IMR-90 (cell line): Measurements from ENCODE around the gene LTO1. TPM values are rescaled to one million over a fixed set of nuclear protein-coding genes. Genes with fewer than 3 reads are reported as not detected.

Source experiments
- ATAC-seq: fragments of 200-7000 bp; cut with Tn5 transposase; 2 replicates; pipeline ENCODE4 v1.9.1; 2020; ENCODE audit warnings: low read depth, mild to moderate bottlenecking, moderate library complexity
- BruUV-seq: library from RNA; stranded (reverse); fragments of 400-500 nt; replicated peaks from 2 replicates; lab custom pipeline; 2021; lab: Mats Ljungman, UMichigan
- CTCF ChIA-PET: fragments of 300-600 bp; formaldehyde crosslinking; extraction: SDS; loops from one replicate; lab custom pipeline; 2021; ENCODE audit warnings: antibody characterized with exemption; lab: Yijun Ruan, JAX
- POLR2A ChIA-PET: fragments of 300-600 bp; sonication (Branson Sonifier 250); formaldehyde crosslinking; loops from one replicate; lab custom pipeline; 2022; ENCODE audit warnings: antibody characterized with exemption; ENCODE audit not compliant: unreplicated experiment; lab: Charles Lee
- DNase-seq: peaks from one replicate; pipeline ENCODE4 v3.0.0; 2013
- H2AFZ ChIP-seq: replicated peaks from 2 replicates; pipeline ENCODE3; 2013; ENCODE audit warnings: low read length, mild to moderate bottlenecking; ENCODE audit not compliant: poor library complexity
- H2AK5ac ChIP-seq: 2 replicates; pipeline ENCODE4 v1.6.1; 2013; ENCODE audit warnings: low read depth, low read length, inconsistent platforms
- H2AK9ac ChIP-seq: replicated peaks from 2 replicates; pipeline ENCODE3; 2013; ENCODE audit warnings: mild to moderate bottlenecking, low read depth, low read length, moderate library complexity; ENCODE audit not compliant: poor library complexity
- H2BK120ac ChIP-seq: 2 replicates; pipeline ENCODE4 v1.6.1; 2013; ENCODE audit warnings: low read depth, low read length, inconsistent platforms
- H2BK15ac ChIP-seq: 3 replicates; pipeline ENCODE4 v1.6.1; 2013; ENCODE audit warnings: low read depth, low read length, inconsistent platforms
- H2BK20ac ChIP-seq: 2 replicates; pipeline ENCODE4 v1.6.1; 2013; ENCODE audit warnings: low read depth, mild to moderate bottlenecking, inconsistent platforms, low read length, moderate library complexity
- H2BK5ac ChIP-seq: 2 replicates; pipeline ENCODE4 v1.6.1; 2013; ENCODE audit warnings: mild to moderate bottlenecking, low read depth, low read length, inconsistent platforms; ENCODE audit not compliant: poor library complexity, severe bottlenecking
- H3K14ac ChIP-seq: replicated peaks from 2 replicates; pipeline ENCODE4 v1.6.1; 2013; ENCODE audit warnings: low read depth, low read length, inconsistent platforms
- H3K18ac ChIP-seq: 2 replicates; pipeline ENCODE4 v1.6.1; 2013; ENCODE audit warnings: low read depth, low read length, control low read depth
- H3K23ac ChIP-seq: 2 replicates; pipeline ENCODE4 v1.6.1; 2013; ENCODE audit warnings: low read depth, low read length, inconsistent platforms
- H3K27ac ChIP-seq: 2 replicates; pipeline ENCODE4 v1.5.1; 2013; ENCODE audit warnings: mild to moderate bottlenecking, control low read depth, low read length; ENCODE audit not compliant: insufficient read depth
- H3K27me3 ChIP-seq: 2 replicates; pipeline ENCODE4 v1.6.1; 2013; ENCODE audit warnings: low read length; ENCODE audit not compliant: control insufficient read depth, insufficient read depth
- H3K36me3 ChIP-seq: 2 replicates; pipeline ENCODE4 v1.6.1; 2013; ENCODE audit warnings: low read length, mixed read lengths; ENCODE audit not compliant: control insufficient read depth, insufficient read depth
- H3K4ac ChIP-seq: 2 replicates; pipeline ENCODE4 v1.6.1; 2013; ENCODE audit warnings: low read depth, low read length, inconsistent platforms
- H3K4me1 ChIP-seq: 2 replicates; pipeline ENCODE4 v1.6.1; 2013; ENCODE audit warnings: low read length, mixed read lengths; ENCODE audit not compliant: control insufficient read depth, insufficient read depth
- H3K4me2 ChIP-seq: 2 replicates; pipeline ENCODE4 v1.6.1; 2013; ENCODE audit warnings: low read depth, mild to moderate bottlenecking, control low read depth, low read length, moderate library complexity
- H3K4me3 ChIP-seq: 2 replicates; pipeline ENCODE4 v1.5.1; 2013; ENCODE audit warnings: low read depth, mild to moderate bottlenecking, control low read depth, low read length, moderate library complexity; ENCODE audit not compliant: insufficient read depth
- H3K56ac ChIP-seq: 2 replicates; pipeline ENCODE4 v1.6.1; 2013; ENCODE audit warnings: low read length, inconsistent platforms; ENCODE audit not compliant: insufficient read depth; ENCODE audit errors: extremely low read depth
- H3K79me1 ChIP-seq, 2 experiments: 2 replicates each; pipeline ENCODE4 v1.6.1; 2013; ENCODE audit warnings: low read length in 2 of 2, inconsistent platforms in 1 of 2, low read depth in 1 of 2
- H3K9ac ChIP-seq: 2 replicates; pipeline ENCODE4 v1.6.1; 2013; ENCODE audit warnings: low read depth, low read length, control low read depth
- H3K9me1 ChIP-seq: 2 replicates; pipeline ENCODE4 v1.6.1; 2013; ENCODE audit warnings: low read length, inconsistent platforms; ENCODE audit not compliant: insufficient read depth
- H3K9me3 ChIP-seq: 2 replicates; pipeline ENCODE4 v1.6.1; 2013; ENCODE audit warnings: low read length; ENCODE audit not compliant: control insufficient read depth, insufficient read depth
- H4K20me1 ChIP-seq: 2 replicates; pipeline ENCODE4 v1.6.1; 2013; ENCODE audit warnings: low read length, inconsistent platforms; ENCODE audit not compliant: insufficient read depth
- H4K5ac ChIP-seq: 2 replicates; pipeline ENCODE4 v1.6.1; 2013; ENCODE audit warnings: mild to moderate bottlenecking, low read depth, low read length, control low read depth
- H4K8ac ChIP-seq, 2 experiments: 2 replicates each; pipeline ENCODE4 v1.6.1; 2013; ENCODE audit warnings: low read depth in 2 of 2, low read length in 2 of 2, control low read depth in 1 of 2, inconsistent platforms in 1 of 2
- H4K91ac ChIP-seq: 2 replicates; pipeline ENCODE4 v1.6.1; 2013; ENCODE audit warnings: low read depth, low read length, inconsistent platforms; ENCODE audit not compliant: insufficient read depth
- BHLHE40 ChIP-seq: fragments of 150-350 bp; IDR thresholded peaks from 2 replicates; pipeline ENCODE4 v1.6.1; 2016; ENCODE audit warnings: mild to moderate bottlenecking, low read depth, low read length
- CEBPB ChIP-seq: IDR thresholded peaks from 2 replicates; pipeline ENCODE4 v1.6.1; 2012; ENCODE audit warnings: low read depth, low read length, improper control_type of control experiment
- CHD1 ChIP-seq: IDR thresholded peaks from 2 replicates; pipeline ENCODE4 v1.6.1; 2012; ENCODE audit warnings: low read depth, low read length, improper control_type of control experiment
- ELK1 ChIP-seq: fragments of 150-350 bp; IDR thresholded peaks from 2 replicates; pipeline ENCODE4 v1.6.1; 2016; ENCODE audit warnings: low read depth, mild to moderate bottlenecking, low read length, moderate library complexity, borderline replicate concordance
- FOS ChIP-seq: fragments of 150-350 bp; IDR thresholded peaks from 2 replicates; pipeline ENCODE4 v1.6.1; 2016; ENCODE audit warnings: low read depth, low read length
- MAFK ChIP-seq: IDR thresholded peaks from 2 replicates; pipeline ENCODE4 v1.6.1; 2012; ENCODE audit warnings: low read depth, low read length, improper control_type of control experiment
- MAZ ChIP-seq: IDR thresholded peaks from 2 replicates; pipeline ENCODE4 v1.6.1; 2012; ENCODE audit warnings: low read depth, mild to moderate bottlenecking, low read length, improper control_type of control experiment, moderate library complexity, borderline replicate concordance
- MXI1 ChIP-seq: IDR thresholded peaks from 2 replicates; pipeline ENCODE4 v1.6.1; 2012; ENCODE audit warnings: low read depth, mild to moderate bottlenecking, low read length, moderate library complexity, borderline replicate concordance
- NFE2L2 ChIP-seq: fragments of 150-350 bp; IDR thresholded peaks from 2 replicates; pipeline ENCODE4 v1.6.1; 2016; ENCODE audit warnings: low read depth, mild to moderate bottlenecking, low read length
- POLR2A ChIP-seq: IDR thresholded peaks from 2 replicates; pipeline ENCODE4 v1.6.1; 2012; ENCODE audit warnings: mild to moderate bottlenecking, low read depth, low read length
- RAD21 ChIP-seq: IDR thresholded peaks from 2 replicates; pipeline ENCODE4 v1.6.1; 2012; ENCODE audit warnings: low read length, improper control_type of control experiment
- RCOR1 ChIP-seq: IDR thresholded peaks from 2 replicates; pipeline ENCODE4 v1.6.1; 2012; ENCODE audit warnings: mild to moderate bottlenecking, low read length, improper control_type of control experiment; ENCODE audit not compliant: insufficient replicate concordance
- USF2 ChIP-seq: fragments of 150-350 bp; IDR thresholded peaks from 2 replicates; pipeline ENCODE4 v1.6.1; 2017; ENCODE audit warnings: mild to moderate bottlenecking, antibody characterized with exemption, low read length, low read depth
- WGBS, 2 experiments: methylation state at CpG; one replicate each; pipeline versions ENCODE4 v1.1.5 to v1.1.7; 2013; ENCODE audit warnings: missing lambda C conversion rate in 2 of 2; ENCODE audit not compliant: insufficient read length in 1 of 2; ENCODE audit errors: extremely low coverage in 2 of 2; 5-methylcytosine and 5-hydroxymethylcytosine counted together
- dilution Hi-C: fragments of 300-500 bp; cut with HindIII; formaldehyde crosslinking; loops from one replicate; pipeline ENCODE4 v1.14.3; 2018; ENCODE audit warnings: low sequenced_read_pairs; ENCODE audit not compliant: unreplicated experiment
- in situ Hi-C: fragments of 300-500 bp; cut with MboI; formaldehyde crosslinking; loops from 3 replicates; pipeline ENCODE4 v1.14.3; 2019; ENCODE audit warnings: low sequenced_read_pairs, inconsistent platforms, mixed read lengths
- intact Hi-C: fragments of 100-400 bp; cut with micrococcal nuclease; formaldehyde crosslinking; loops from 2 replicates; pipeline ENCODE4 v1.10.0; 2022
- polyA plus RNA-seq, 3 experiments: library from polyadenylated mRNA; depleted of rRNA; stranded (reverse); fragments of >200 nt; gene quantifications; 2 replicates each; pipeline ENCODE4 v1.2.3, GENCODE V29; 2012; ENCODE audit warnings: low replicate concordance in 1 of 3
- total RNA-seq: library from RNA; depleted of rRNA; stranded (reverse); fragments of >200 nt; gene quantifications from 2 replicates; pipeline ENCODE4 v1.2.3, GENCODE V29; 2012
- TF ChIP-seq, protein P1 (sequence below): conservative IDR thresholded peaks from 2 replicates; pipeline ENCODE4 v1.5.1; 2012; ENCODE audit warnings: mild to moderate bottlenecking, low read depth, low read length, improper control_type of control experiment

LTO1 gene
- total and polyA plus RNA-seq, 2 of the 4 experiments (the other 2 are of a cell fraction), result 8.2 to 23.5 TPM

DNA sequence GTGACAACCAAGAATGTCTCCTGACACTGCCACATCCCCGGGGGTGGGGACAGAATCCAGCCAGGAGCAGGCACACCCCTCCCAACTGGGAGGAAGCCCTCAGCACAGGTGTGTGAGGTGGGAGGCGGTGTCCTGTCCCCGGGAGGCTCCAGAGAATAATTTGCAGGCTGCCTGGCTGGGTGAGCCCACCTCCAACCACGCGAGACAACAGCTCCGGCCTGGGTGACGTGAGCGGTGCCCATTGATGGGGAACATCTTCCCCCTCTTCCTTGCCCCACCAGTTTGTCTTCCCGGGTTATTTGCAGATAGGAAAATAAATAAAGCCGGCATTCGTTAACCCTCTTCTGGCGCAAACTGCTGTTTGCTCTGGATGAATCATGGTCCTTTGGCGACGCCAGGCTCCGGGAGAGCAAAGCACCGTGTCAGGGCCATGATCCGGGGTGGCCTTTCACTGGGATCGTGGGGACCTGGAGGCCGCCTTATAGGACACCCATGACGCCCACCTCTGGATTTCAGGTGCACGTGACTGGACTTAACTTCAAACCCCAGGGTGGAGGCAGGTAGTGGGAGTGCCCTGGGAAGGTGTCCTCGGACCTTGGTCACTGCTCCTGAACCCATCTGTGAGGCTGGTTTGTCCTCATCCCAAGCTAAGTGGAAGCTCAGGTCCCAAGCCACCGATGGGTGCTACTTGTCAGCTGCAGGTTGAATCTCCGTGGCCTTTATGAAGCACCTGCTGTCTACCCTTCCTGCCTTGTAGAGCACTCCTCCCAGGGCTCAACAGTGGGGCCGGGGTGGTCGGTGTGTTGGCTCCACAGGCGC, 20.3 kb downstream of the LTO1 start:
- in situ Hi-C loops (loop anchor here (25.0 kb wide), 2 partner anchors 718 to 1043 kb away; no protein-coding TSS in a partner anchor), dilution Hi-C loops (no loop called here), intact Hi-C loops (no loop called here)
- peaks cover 11% of the 10 kb centered on the region; the same call in 1 of the 2 replicates for H3K4me1 ChIP-seq
- peak overlapping the region; percentile 35 for H2AK9ac ChIP-seq
- 34% methylated on average over 6 of the region's 27 CpGs; no CpG with 5 or more reads in 1 of the 2 experiments for WGBS, 2 experiments
- BruUV-seq, result no TSS peak
- H3K56ac ChIP-seq, result no peak overlapping the region
- H2AFZ ChIP-seq, result peak overlapping the region; percentile 36
- H2BK15ac ChIP-seq, result no peak overlapping the region
- POLR2A ChIA-PET, result no interaction called here
- no peak overlapping the region for H4K5ac ChIP-seq
- H2AK5ac ChIP-seq, result no peak overlapping the region
- H3K79me1 ChIP-seq, result peaks cover 5 to 29% of the 10 kb centered on the region in 2 experiments; a peak in 3 of 4 replicates
- no peak overlapping the region for H2BK20ac ChIP-seq
- peaks cover 60% of the 10 kb centered on the region for H4K20me1 ChIP-seq
- H3K36me3 ChIP-seq, result peaks cover 39% of the 10 kb centered on the region
- H3K14ac ChIP-seq, result no peak overlapping the region
- CTCF ChIA-PET, result interaction anchor here (1.9 kb wide), 1 partner anchor 11 kb away, joined by 4 read pairs; no protein-coding TSS in a partner anchor
- DNase-seq (peak; percentile 52), ATAC-seq (peak; percentile 29)
- H3K23ac ChIP-seq, result no peak overlapping the region
- no peaks in the 10 kb centered on the region for H3K9me1 ChIP-seq
- H3K18ac ChIP-seq, result no peak overlapping the region
- no peaks in the 10 kb centered on the region for H3K9me3 ChIP-seq
- no peaks in the 10 kb centered on the region for H3K27me3 ChIP-seq
- no peak overlapping the region for H3K4me2 ChIP-seq
- no peak overlapping the region for H2BK120ac ChIP-seq
- H3K4ac ChIP-seq, result no peak overlapping the region
- no peak overlapping the region for H4K8ac ChIP-seq
- no peak overlapping the region for H2BK5ac ChIP-seq
- H4K91ac ChIP-seq, result no peak overlapping the region
- no peak overlapping the region for H3K27ac ChIP-seq
- no peak overlapping the region for H3K9ac ChIP-seq
- no peak overlapping the region for H3K4me3 ChIP-seq
- TF ChIP-seq FOS (no peak), CEBPB (no peak), MAZ (no peak; the same call in 1 of the 2 replicates), USF2 (no peak), RCOR1 (no peak), BHLHE40 (no peak), ELK1 (no peak), CHD1 (no peak), POLR2A (no peak; the same call in 1 of the 2 replicates), NFE2L2 (no peak), MAFK (no peak), MXI1 (no peak), RAD21 (no peak)
- TF ChIP-seq, protein P1, sequence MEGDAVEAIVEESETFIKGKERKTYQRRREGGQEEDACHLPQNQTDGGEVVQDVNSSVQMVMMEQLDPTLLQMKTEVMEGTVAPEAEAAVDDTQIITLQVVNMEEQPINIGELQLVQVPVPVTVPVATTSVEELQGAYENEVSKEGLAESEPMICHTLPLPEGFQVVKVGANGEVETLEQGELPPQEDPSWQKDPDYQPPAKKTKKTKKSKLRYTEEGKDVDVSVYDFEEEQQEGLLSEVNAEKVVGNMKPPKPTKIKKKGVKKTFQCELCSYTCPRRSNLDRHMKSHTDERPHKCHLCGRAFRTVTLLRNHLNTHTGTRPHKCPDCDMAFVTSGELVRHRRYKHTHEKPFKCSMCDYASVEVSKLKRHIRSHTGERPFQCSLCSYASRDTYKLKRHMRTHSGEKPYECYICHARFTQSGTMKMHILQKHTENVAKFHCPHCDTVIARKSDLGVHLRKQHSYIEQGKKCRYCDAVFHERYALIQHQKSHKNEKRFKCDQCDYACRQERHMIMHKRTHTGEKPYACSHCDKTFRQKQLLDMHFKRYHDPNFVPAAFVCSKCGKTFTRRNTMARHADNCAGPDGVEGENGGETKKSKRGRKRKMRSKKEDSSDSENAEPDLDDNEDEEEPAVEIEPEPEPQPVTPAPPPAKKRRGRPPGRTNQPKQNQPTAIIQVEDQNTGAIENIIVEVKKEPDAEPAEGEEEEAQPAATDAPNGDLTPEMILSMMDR, result no peak
